ENCODE measurements around the gene KIF26B. TPM values are rescaled to one million over a fixed set of nuclear protein-coding genes. Genes with fewer than 3 reads are reported as not detected.

The KIF26B gene
- polyA plus RNA-seq, 1 of the 3 experiments (the other 2 are of a cell fraction), result 2.6 TPM

DNA sequence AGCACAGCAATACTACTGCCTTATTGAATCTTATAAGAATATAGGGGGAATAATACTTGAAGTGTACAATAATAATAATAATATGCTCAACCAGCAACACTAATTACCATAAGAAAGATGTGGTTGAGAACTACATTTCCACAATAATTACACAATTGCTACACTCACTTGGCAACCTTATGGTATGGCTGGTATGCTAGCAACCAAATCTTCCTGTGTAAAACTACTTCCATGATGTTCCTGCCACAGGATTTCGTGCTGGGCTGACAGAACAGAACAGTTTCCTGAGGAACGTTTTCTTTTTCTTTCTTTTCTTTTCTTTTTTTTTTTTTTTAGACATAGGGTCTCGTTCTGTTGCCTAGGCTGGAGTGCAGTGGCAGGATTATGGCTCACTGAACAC, 50.6 kb downstream of the KIF26B start:
- Histone ChIP-seq H3K9me3 (peaks cover 6% of the 10 kb centered on the region; the same call in 1 of the 2 replicates), H3K4me3 (ENCODE audit: low read depth in 2 of 2, low read length in 1 of 2) (no peak overlapping the region), H3K4me2 (no peak overlapping the region), H3K27ac (ENCODE audit: low read depth in 2 of 2, low read length in 1 of 2) (no peak overlapping the region), H3K27me3 (ENCODE audit: insufficient read depth) (no peaks in the 10 kb centered on the region), H3K9me2 (no peaks in the 10 kb centered on the region), H3K4me1 (ENCODE audit: control insufficient read depth in 1 of 2, insufficient read depth in 2 of 2, low read depth in 1 of 2, low read length in 1 of 2) (peaks cover 0 to 23% of the 10 kb centered on the region in 2 experiments; a peak in 2 of 4 replicates), H3K36me3 (replicated peaks in 1 of 2; ENCODE audit: control insufficient read depth in 1 of 2, insufficient read depth in 2 of 2, low read length in 1 of 2) (peaks cover 26 to 43% of the 10 kb centered on the region in 2 experiments), H2AFZ (ENCODE audit: low read depth) (no peak overlapping the region), H3K9ac (no peak overlapping the region), H4K20me1 (ENCODE audit: insufficient read depth) (peaks cover 4% of the 10 kb centered on the region; the same call in 1 of the 2 replicates), H3F3A (replicated peaks; ENCODE audit: insufficient read depth) (no peaks in the 10 kb centered on the region), H3K79me2 (ENCODE audit: insufficient read depth) (peaks cover 12% of the 10 kb centered on the region; the same call in 1 of the 2 replicates)
- TF ChIP-seq EP300 (IDR thresholded peaks at IDR 0.05; ENCODE audit: borderline replicate concordance in 1 of 2, low read depth in 1 of 2, low read length in 1 of 2), result no peak
- TF ChIP-seq MXI1 (IDR thresholded peaks at IDR 0.05; ENCODE audit: low read depth, low read length), result no peak
- no peak for TF ChIP-seq FOXJ3 (CRISPR knock-in tag; IDR thresholded peaks at IDR 0.05)
- TF ChIP-seq SIN3A (IDR thresholded peaks at IDR 0.05; ENCODE audit: borderline replicate concordance, low read depth, low read length), result no peak
- TF ChIP-seq NRF1 (IDR thresholded peaks at IDR 0.05; ENCODE audit: low read depth, low read length), result no peak
- TF ChIP-seq SMC3 (IDR thresholded peaks at IDR 0.05; ENCODE audit: low read depth, low read length), result no peak
- no peak for TF ChIP-seq POLR2AphosphoS5 (IDR thresholded peaks at IDR 0.05; ENCODE audit: low read depth, low read length)
- TF ChIP-seq MEF2A (IDR thresholded peaks at IDR 0.05; ENCODE audit: borderline replicate concordance, low read depth), result no peak
- no peak for TF ChIP-seq USF2 (IDR thresholded peaks at IDR 0.05; ENCODE audit: borderline replicate concordance, low read depth, low read length)
- no peak for TF ChIP-seq TCF12 (IDR thresholded peaks at IDR 0.05)
- no peak for TF ChIP-seq PBX3 (IDR thresholded peaks at IDR 0.05)
- TF ChIP-seq JUND (IDR thresholded peaks at IDR 0.05), result no peak
- TF ChIP-seq EZH2phosphoT487 (IDR thresholded peaks at IDR 0.05; ENCODE audit: borderline replicate concordance, low read depth), result no peak
- no peak for TF ChIP-seq TEAD4 (IDR thresholded peaks at IDR 0.05; ENCODE audit: borderline replicate concordance, insufficient read depth)
- no peak for TF ChIP-seq CHD2 (IDR thresholded peaks at IDR 0.05; ENCODE audit: low read length, partially characterized antibody)
- TF ChIP-seq MAX (IDR thresholded peaks at IDR 0.05; ENCODE audit: low read depth), result no peak
- no peak for DNase-seq
- ChIA-PET POLR2A (no interaction called here), CTCF (no interaction called here)
- 65% methylated on average over 3 of the region's 3 CpGs for WGBS (ENCODE audit: low lambda C conversion rate)

DNA sequence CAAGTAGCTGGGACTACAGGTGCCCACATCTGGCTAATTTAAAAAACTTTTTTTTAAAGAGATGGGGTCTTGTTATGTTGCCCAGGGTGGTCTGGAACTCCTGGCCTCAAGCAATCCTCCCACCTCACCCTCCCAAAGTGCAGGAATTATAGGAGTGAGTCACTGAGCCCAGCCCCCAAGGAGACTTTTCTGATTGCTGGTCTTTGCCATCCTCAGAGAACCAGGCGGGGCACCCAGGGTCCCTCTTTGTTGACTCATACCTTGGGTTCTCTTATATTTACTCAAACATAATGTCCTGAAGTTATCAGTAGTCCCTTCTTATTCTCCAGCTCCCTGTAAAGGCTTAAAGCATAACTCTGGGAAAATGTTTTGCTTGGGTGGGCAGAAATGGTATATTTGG, 51.1 kb downstream of the KIF26B start:
- Histone ChIP-seq H3K9me2 (no peaks in the 10 kb centered on the region), H3K79me2 (ENCODE audit: insufficient read depth) (peaks cover 12% of the 10 kb centered on the region; the same call in 1 of the 2 replicates), H3K4me3 (ENCODE audit: low read depth in 2 of 2, low read length in 1 of 2) (no peak overlapping the region), H2AFZ (ENCODE audit: low read depth) (no peak overlapping the region), H3K9ac (no peak overlapping the region), H3K27me3 (ENCODE audit: insufficient read depth) (no peaks in the 10 kb centered on the region), H4K20me1 (ENCODE audit: insufficient read depth) (peaks cover 4% of the 10 kb centered on the region; the same call in 1 of the 2 replicates), H3K27ac (ENCODE audit: low read depth in 2 of 2, low read length in 1 of 2) (no peak overlapping the region), H3K9me3 (peaks cover 6% of the 10 kb centered on the region; the same call in 1 of the 2 replicates), H3K36me3 (replicated peaks in 1 of 2; ENCODE audit: control insufficient read depth in 1 of 2, insufficient read depth in 2 of 2, low read length in 1 of 2) (peaks cover 26 to 43% of the 10 kb centered on the region in 2 experiments), H3K4me2 (no peak overlapping the region), H3F3A (replicated peaks; ENCODE audit: insufficient read depth) (no peaks in the 10 kb centered on the region), H3K4me1 (ENCODE audit: control insufficient read depth in 1 of 2, insufficient read depth in 2 of 2, low read depth in 1 of 2, low read length in 1 of 2) (peaks cover 0 to 25% of the 10 kb centered on the region in 2 experiments; a peak in 2 of 4 replicates)
- CTCF ChIA-PET, result no interaction called here
- POLR2A ChIA-PET, result no interaction called here
- no peak for DNase-seq
- TF ChIP-seq SMC3 (IDR thresholded peaks at IDR 0.05; ENCODE audit: low read depth, low read length) (no peak), TAF1 (IDR thresholded peaks at IDR 0.05; ENCODE audit: borderline replicate concordance, low read depth, low read length) (no peak), GABPA (IDR thresholded peaks at IDR 0.05; ENCODE audit: low read depth) (no peak), TCF12 (IDR thresholded peaks at IDR 0.05) (no peak)
- WGBS (ENCODE audit: low lambda C conversion rate), result 58% methylated on average over 1 of the region's 1 CpG

All from SK-N-SH (cell line).